K562 (cell line): ENCODE measurements around the gene TMEM192. TPM values are rescaled to one million over a fixed set of nuclear protein-coding genes. Genes with fewer than 3 reads are reported as not detected.

Experiments used
- ATAC-seq: fragments of 200-7000 bp; cut with Tn5 transposase; 3 replicates; pipeline ENCODE4 v1.9.1; 2020; ENCODE audit warnings: moderate library complexity
- BruUV-seq: library from RNA; stranded (reverse); fragments of 400-500 nt; replicated peaks from 2 replicates; lab custom pipeline; 2021; lab: Mats Ljungman, UMichigan
- CTCF ChIA-PET: fragments of 300-600 bp; formaldehyde crosslinking; extraction: SDS; loops from one replicate; lab custom pipeline; 2021; ENCODE audit warnings: low intra/inter-chr PET ratio; lab: Yijun Ruan, JAX
- POLR2A ChIA-PET: fragments of 300-600, 350-650 bp; sonication (Branson Sonifier 250); formaldehyde crosslinking; extraction: SDS; loops from one replicate; lab custom pipeline; 2021; ENCODE audit warnings: antibody characterized with exemption, inconsistent platforms; lab: Yijun Ruan, JAX
- DNase-seq, 4 experiments: peaks; one replicate each; pipeline versions ENCODE4 v3.0.0 to v3.0.0-alpha.2; 2011 to 2018; ENCODE audit warnings: low spot score in 3 of 4, mixed read lengths in 3 of 4; ENCODE audit errors: extremely low read depth in 1 of 4
- FAIRE-seq: peaks from 2 replicates; lab custom pipeline; 2011; peaks lifted over from hg19 to GRCh38; lab: Jason Lieb, UNC
- H2AFZ ChIP-seq: 2 replicates; pipeline ENCODE4 v1.6.0; 2011; ENCODE audit warnings: low read depth, low read length, control low read depth, inconsistent platforms
- H3K27ac ChIP-seq: fragments of 200-600 bp; 3 replicates; pipeline ENCODE4 v1.8.0; 2011; ENCODE audit warnings: low read depth, mild to moderate bottlenecking, control low read depth, inconsistent platforms, low read length, moderate library complexity, mixed read lengths; ENCODE audit errors: extremely low read depth
- H3K27me3 ChIP-seq, 2 experiments: fragments of 300-600 bp in 1 of 2; 2 replicates in 1 of 2; 3 replicates in 1 of 2; pipeline versions ENCODE4 v1.6.0 to v1.8.0; 2011; ENCODE audit warnings: inconsistent platforms in 2 of 2, low read length in 2 of 2, mild to moderate bottlenecking in 1 of 2, mixed read lengths in 1 of 2, moderate library complexity in 1 of 2; ENCODE audit not compliant: control insufficient read depth in 2 of 2, insufficient read depth in 2 of 2
- H3K36me3 ChIP-seq: fragments of 300-600 bp; 3 replicates; pipeline ENCODE4 v1.8.0; 2011; ENCODE audit warnings: mild to moderate bottlenecking, low read length, inconsistent platforms; ENCODE audit not compliant: control insufficient read depth, insufficient read depth
- H3K4me1 ChIP-seq, 2 experiments: fragments of 200-600 bp in 1 of 2; replicated peaks in 1 of 2; 2 replicates in 1 of 2; 3 replicates in 1 of 2; pipeline versions ENCODE4 v1.5.1 to v1.8.0; 2011; ENCODE audit warnings: inconsistent platforms in 2 of 2, low read length in 2 of 2, mild to moderate bottlenecking in 1 of 2, mixed read lengths in 1 of 2, moderate library complexity in 1 of 2; ENCODE audit not compliant: control insufficient read depth in 2 of 2, insufficient read depth in 2 of 2
- H3K4me2 ChIP-seq: 2 replicates; pipeline ENCODE4 v1.6.1; 2011; ENCODE audit warnings: low read length, control low read depth, inconsistent platforms, mixed read lengths; ENCODE audit not compliant: insufficient read depth
- H3K4me3 ChIP-seq: fragments of 200-600 bp; sonication (generic), shearing (Covaris generic); 2 replicates; pipeline ENCODE4 v1.5.1; 2016; ENCODE audit warnings: control low read depth, inconsistent platforms
- H3K79me2 ChIP-seq: fragments of 200-600 bp; 3 replicates; pipeline ENCODE4 v1.8.0; 2011; ENCODE audit warnings: low read length, inconsistent platforms; ENCODE audit not compliant: control insufficient read depth, insufficient read depth
- H3K9ac ChIP-seq, 2 experiments: 2 replicates each; pipeline versions ENCODE4 v1.6.0 to v1.6.1; 2011; ENCODE audit warnings: low read depth in 2 of 2, low read length in 2 of 2, control low read depth in 1 of 2, inconsistent platforms in 1 of 2, mild to moderate bottlenecking in 1 of 2, mixed read lengths in 1 of 2; ENCODE audit not compliant: insufficient read depth in 1 of 2
- H3K9me1 ChIP-seq: one replicate; pipeline ENCODE4 v1.6.0; 2011; ENCODE audit warnings: inconsistent platforms, mild to moderate bottlenecking, low read length, moderate library complexity; ENCODE audit not compliant: control insufficient read depth, insufficient read depth
- H3K9me3 ChIP-seq: replicated peaks from 2 replicates; pipeline ENCODE4 v1.5.1; 2011; ENCODE audit warnings: low read depth, low read length, inconsistent platforms; ENCODE audit not compliant: control insufficient read depth, insufficient read depth
- H4K20me1 ChIP-seq: replicated peaks from 2 replicates; pipeline ENCODE4 v1.6.1; 2011; ENCODE audit warnings: low read length, inconsistent platforms, mixed read lengths; ENCODE audit not compliant: control insufficient read depth, insufficient read depth
- BACH1 ChIP-seq: fragments of 200-800 bp; sonication (Bioruptor generic); IDR thresholded peaks from 2 replicates; pipeline ENCODE4 v1.6.1; 2016; ENCODE audit warnings: missing genetic modification characterization, missing compliant biosample characterization
- BRF1 ChIP-seq: IDR thresholded peaks from 3 replicates; pipeline ENCODE4 v1.6.1; 2011; ENCODE audit warnings: borderline replicate concordance, mild to moderate bottlenecking; ENCODE audit not compliant: insufficient read length; ENCODE audit errors: extremely low read depth
- MYNN ChIP-seq, 2 experiments: sonication (generic); formaldehyde crosslinking in 1 of 2; IDR thresholded peaks; 2 replicates each; pipeline versions ENCODE4 v1.5.0 to v1.6.1; 2016 to 2020; ENCODE audit warnings: antibody characterized with exemption in 1 of 2, missing genetic modification reagents in 1 of 2
- PPARD ChIP-seq: fragments of 250-450 bp; sonication (Bioruptor Pico); IDR thresholded peaks from 2 replicates; pipeline ENCODE4 v1.8.0; 2022; ENCODE audit warnings: inconsistent platforms, mild to moderate bottlenecking, moderate library complexity
- SNRNP70 ChIP-seq: fragments of 200-400 bp; formaldehyde crosslinking; optimal IDR thresholded peaks from 2 replicates; pipeline ENCODE3; 2017; ENCODE audit warnings: low read depth, low read length
- ZFP30 ChIP-seq: fragments of 250-450 bp; sonication (Bioruptor Pico); IDR thresholded peaks from 2 replicates; pipeline ENCODE4 v1.8.0; 2022; ENCODE audit warnings: moderate library complexity, mild to moderate bottlenecking, inconsistent platforms, borderline replicate concordance
- ZKSCAN3 ChIP-seq: fragments of 250-450 bp; sonication (Bioruptor Pico); IDR thresholded peaks from 2 replicates; pipeline ENCODE4 v1.4.0; 2020
- ZNF165 ChIP-seq: fragments of 250-450 bp; sonication (Bioruptor Pico); IDR thresholded peaks from 2 replicates; pipeline ENCODE4 v1.4.0; 2020; ENCODE audit warnings: borderline replicate concordance
- ZNF445 ChIP-seq: fragments of 250-450 bp; sonication (Bioruptor Pico); IDR thresholded peaks from 2 replicates; pipeline ENCODE4 v1.4.0; 2020; ENCODE audit warnings: low read depth, mild to moderate bottlenecking, moderate library complexity
- ZNF75A ChIP-seq: fragments of 450-650 bp; formaldehyde crosslinking; IDR thresholded peaks from 2 replicates; pipeline ENCODE4 v1.4.0; 2020; ENCODE audit warnings: mild to moderate bottlenecking
- in situ Hi-C: fragments of 300-500 bp; cut with MboI; formaldehyde crosslinking; loops from 4 replicates; pipeline ENCODE4 v1.15.0; 2018; ENCODE audit warnings: inconsistent platforms, mixed read lengths
- intact Hi-C: fragments of 100-400 bp; cut with micrococcal nuclease; formaldehyde crosslinking; loops from 2 replicates; pipeline ENCODE4 v1.14.2; 2022
- polyA plus RNA-seq, 8 experiments: library from polyadenylated mRNA; depleted of rRNA in 4 of 8; stranded (reverse) in 5 of 8; unstranded in 3 of 8; fragments of >200 nt; fragmentation: Nextera tagmentation in 2 of 8; fragmentation: Illumina TruSeq in 1 of 8; extraction: Ambion mirVana in 2 of 8; extraction: Trizol in 1 of 8; gene quantifications; 2 replicates each; pipeline versions ENCODE4 v1.2.1 to v1.2.3, GENCODE V29; 2011 to 2014; ENCODE audit warnings: inconsistent platforms in 1 of 8, missing spikeins in 1 of 8
- total RNA-seq, 7 experiments: library from RNA; depleted of rRNA in 6 of 7; stranded (reverse); fragments of >200 nt in 6 of 7; fragmentation: Illumina TruSeq in 2 of 7; extraction: Trizol in 2 of 7; gene quantifications; 2 replicates each; pipeline versions ENCODE4 v1.2.1 to v1.2.3, GENCODE V29; 2011 to 2021; ENCODE audit warnings: low replicate concordance in 1 of 7
- TF ChIP-seq, protein P1 (sequence below): fragments of 450-650 bp; IDR thresholded peaks from 2 replicates; pipeline ENCODE4 v1.7.1; 2018; ENCODE audit warnings: mild to moderate bottlenecking, low read depth; ENCODE audit not compliant: partially characterized antibody
- TF ChIP-seq, protein P2 (sequence below): fragments of 250-450 bp; sonication (Bioruptor Pico); IDR thresholded peaks from 2 replicates; pipeline ENCODE4 v1.4.0; 2020
- TF ChIP-seq, protein P3 (sequence below): fragments of 450-650 bp; IDR thresholded peaks from 2 replicates; pipeline ENCODE4 v1.6.1; 2014; ENCODE audit warnings: low read depth, mild to moderate bottlenecking, moderate library complexity, borderline replicate concordance

The TMEM192 gene
- total and polyA plus RNA-seq, 9 of the 15 experiments (the other 6 are each of a cell fraction or from before 2014, with no cell fraction given), result 4.4 to 28.5 (median 13.3) TPM

DNA sequence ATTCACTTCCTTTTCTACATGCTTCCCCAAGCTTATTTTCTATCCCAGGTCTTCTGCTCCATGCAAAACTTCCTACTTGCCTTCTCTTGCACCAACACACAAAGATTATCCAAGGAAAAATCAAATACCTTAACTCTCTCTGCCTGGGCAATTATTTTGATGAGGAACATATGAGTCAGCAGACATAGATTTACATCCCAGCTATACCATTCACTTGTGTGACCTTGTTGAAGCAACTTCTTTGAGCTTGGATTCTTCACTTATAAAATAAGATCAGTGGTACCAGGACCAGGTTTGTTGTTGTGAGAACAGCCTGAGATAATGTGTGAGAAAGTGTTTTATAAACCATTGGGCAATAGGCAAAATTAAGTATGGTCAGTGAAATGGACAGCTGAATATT is 39.1 kb upstream of the TMEM192 start:
- peaks cover 0 to 13% of the 10 kb centered on the region in 2 experiments; a peak in 2 of 5 replicates for H3K27me3 ChIP-seq
- H3K9me3 ChIP-seq, result no peaks in the 10 kb centered on the region
- no peak overlapping the region for H3K4me3 ChIP-seq
- no peak overlapping the region for H2AFZ ChIP-seq
- H4K20me1 ChIP-seq, result no peaks in the 10 kb centered on the region
- intact Hi-C loops (no loop called here), in situ Hi-C loops (no loop called here)
- no TSS peak for BruUV-seq
- no peak overlapping the region for H3K4me2 ChIP-seq
- POLR2A ChIA-PET, result no interaction called here
- FAIRE-seq (no peak), DNase-seq (no peak), ATAC-seq (no peak)
- CTCF ChIA-PET, result no interaction called here
- H3K27ac ChIP-seq, result no peak overlapping the region
- H3K9ac ChIP-seq, result no peak overlapping the region
- no peaks in the 10 kb centered on the region for H3K9me1 ChIP-seq
- H3K79me2 ChIP-seq, result no peaks in the 10 kb centered on the region
- no peaks in the 10 kb centered on the region for H3K36me3 ChIP-seq
- no peaks in the 10 kb centered on the region; a peak in 1 of 5 replicates for H3K4me1 ChIP-seq
- TF ChIP-seq BRF1 (no peak), PPARD (CRISPR knock-in tag) (no peak), ZFP30 (no peak), ZKSCAN3 (no peak), MYNN (IDR thresholded peaks at IDR 0.05) (no peak), MYNN (CRISPR knock-in tag; IDR thresholded peaks at IDR 0.05) (no peak), ZNF75A (CRISPR knock-in tag) (no peak), ZNF165 (CRISPR knock-in tag) (no peak), SNRNP70 (no peak), ZNF445 (CRISPR knock-in tag) (no peak), BACH1 (tag) (no peak)
- TF ChIP-seq, protein P1, sequence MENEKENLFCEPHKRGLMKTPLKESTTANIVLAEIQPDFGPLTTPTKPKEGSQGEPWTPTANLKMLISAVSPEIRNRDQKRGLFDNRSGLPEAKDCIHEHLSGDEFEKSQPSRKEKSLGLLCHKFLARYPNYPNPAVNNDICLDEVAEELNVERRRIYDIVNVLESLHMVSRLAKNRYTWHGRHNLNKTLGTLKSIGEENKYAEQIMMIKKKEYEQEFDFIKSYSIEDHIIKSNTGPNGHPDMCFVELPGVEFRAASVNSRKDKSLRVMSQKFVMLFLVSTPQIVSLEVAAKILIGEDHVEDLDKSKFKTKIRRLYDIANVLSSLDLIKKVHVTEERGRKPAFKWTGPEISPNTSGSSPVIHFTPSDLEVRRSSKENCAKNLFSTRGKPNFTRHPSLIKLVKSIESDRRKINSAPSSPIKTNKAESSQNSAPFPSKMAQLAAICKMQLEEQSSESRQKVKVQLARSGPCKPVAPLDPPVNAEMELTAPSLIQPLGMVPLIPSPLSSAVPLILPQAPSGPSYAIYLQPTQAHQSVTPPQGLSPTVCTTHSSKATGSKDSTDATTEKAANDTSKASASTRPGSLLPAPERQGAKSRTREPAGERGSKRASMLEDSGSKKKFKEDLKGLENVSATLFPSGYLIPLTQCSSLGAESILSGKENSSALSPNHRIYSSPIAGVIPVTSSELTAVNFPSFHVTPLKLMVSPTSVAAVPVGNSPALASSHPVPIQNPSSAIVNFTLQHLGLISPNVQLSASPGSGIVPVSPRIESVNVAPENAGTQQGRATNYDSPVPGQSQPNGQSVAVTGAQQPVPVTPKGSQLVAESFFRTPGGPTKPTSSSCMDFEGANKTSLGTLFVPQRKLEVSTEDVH, result no peak
- TF ChIP-seq, protein P2, sequence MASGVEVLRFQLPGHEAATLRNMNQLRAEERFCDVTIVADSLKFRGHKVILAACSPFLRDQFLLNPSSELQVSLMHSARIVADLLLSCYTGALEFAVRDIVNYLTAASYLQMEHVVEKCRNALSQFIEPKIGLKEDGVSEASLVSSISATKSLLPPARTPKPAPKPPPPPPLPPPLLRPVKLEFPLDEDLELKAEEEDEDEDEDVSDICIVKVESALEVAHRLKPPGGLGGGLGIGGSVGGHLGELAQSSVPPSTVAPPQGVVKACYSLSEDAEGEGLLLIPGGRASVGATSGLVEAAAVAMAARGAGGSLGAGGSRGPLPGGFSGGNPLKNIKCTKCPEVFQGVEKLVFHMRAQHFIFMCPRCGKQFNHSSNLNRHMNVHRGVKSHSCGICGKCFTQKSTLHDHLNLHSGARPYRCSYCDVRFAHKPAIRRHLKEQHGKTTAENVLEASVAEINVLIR (CRISPR knock-in tag), result no peak
- TF ChIP-seq, protein P3, sequence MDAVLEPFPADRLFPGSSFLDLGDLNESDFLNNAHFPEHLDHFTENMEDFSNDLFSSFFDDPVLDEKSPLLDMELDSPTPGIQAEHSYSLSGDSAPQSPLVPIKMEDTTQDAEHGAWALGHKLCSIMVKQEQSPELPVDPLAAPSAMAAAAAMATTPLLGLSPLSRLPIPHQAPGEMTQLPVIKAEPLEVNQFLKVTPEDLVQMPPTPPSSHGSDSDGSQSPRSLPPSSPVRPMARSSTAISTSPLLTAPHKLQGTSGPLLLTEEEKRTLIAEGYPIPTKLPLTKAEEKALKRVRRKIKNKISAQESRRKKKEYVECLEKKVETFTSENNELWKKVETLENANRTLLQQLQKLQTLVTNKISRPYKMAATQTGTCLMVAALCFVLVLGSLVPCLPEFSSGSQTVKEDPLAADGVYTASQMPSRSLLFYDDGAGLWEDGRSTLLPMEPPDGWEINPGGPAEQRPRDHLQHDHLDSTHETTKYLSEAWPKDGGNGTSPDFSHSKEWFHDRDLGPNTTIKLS, result no peak
